Stimulated activated CD4-positive, alpha-beta T cell treated with anti-CD3 and anti-CD28 coated beads, Interleukin-12 subunit alpha, Interleukin-12 subunit beta, amount 100 ng/mL, for 48 hours (primary cell): Measurements from ENCODE around the gene ACOT8.
"Not testable (repeated sequence)": the region's sequence is repeated elsewhere in the genome, so short reads cannot be mapped to it uniquely, and the experiment has no call there.

ENCODE experiments used
- DNase-seq, 3 donors: peaks; one replicate each; pipeline ENCODE4 v3.0.0-alpha.2; 2020; ENCODE audit warnings: low read depth in 2 of 3, low spot score in 1 of 3

Gene ACOT8

GRCh38 chr20:45857114-45857881, at the start of gene ACOT8, which contains the start of gene ZSWIM3:
ACOT8 (minus strand) TSS chr20:45857392; CDS start chr20:45857315, 77 bp downstream.
ZSWIM3 (plus strand) TSS chr20:45857614; CDS start chr20:45857826, 212 bp downstream.
- DNase-seq, result peak; percentile 87 to 99 (median 91)

GRCh38 chr20:45905505-45906079, 48.4 kb upstream of the ACOT8 start:
- no peak for DNase-seq

DNA sequence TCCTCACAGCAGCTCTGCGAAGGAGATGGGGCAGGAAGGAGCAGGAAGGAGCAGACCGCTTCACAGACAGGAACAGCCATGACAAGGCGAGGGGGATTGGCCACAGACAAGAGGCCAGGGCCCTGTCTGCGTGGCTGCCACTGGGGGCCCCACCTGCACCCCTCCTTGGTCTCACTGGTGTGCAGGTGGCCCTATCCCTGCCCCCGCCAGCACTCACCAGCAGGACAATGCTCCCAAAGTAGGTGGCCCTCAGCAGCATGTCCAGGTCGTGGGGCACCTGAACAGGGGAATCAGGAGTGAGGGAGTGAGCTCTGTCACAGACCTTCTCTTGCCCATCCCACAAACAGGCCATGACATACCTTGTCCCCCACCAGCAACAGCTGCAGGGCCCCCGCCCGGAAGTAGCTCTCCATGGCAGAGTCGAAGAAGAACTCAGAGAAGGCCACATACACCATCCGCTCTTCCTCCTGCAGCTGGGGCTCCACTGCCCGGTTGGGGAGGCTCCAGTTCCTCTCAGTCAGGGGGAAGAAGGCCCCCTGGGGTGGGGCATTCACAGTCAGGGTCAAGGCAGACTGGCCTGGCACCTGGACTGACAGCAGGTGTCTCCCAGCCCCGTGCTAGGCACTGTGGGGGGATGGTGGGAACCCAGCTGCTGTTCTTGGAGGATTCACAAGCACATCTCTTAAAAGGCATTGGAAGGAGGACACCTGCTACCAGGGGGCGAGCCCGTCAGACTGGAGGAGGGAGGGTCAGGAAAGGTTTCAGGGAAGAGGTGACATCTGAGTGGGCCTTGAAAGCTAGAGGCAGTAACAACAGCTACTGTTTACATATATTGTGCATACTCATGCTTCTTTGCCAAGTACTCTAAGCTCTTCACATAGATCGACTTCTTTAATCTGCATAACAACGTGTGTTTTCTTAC, 47.7 kb upstream of the ACOT8 start:
- no peak for DNase-seq

DNA sequence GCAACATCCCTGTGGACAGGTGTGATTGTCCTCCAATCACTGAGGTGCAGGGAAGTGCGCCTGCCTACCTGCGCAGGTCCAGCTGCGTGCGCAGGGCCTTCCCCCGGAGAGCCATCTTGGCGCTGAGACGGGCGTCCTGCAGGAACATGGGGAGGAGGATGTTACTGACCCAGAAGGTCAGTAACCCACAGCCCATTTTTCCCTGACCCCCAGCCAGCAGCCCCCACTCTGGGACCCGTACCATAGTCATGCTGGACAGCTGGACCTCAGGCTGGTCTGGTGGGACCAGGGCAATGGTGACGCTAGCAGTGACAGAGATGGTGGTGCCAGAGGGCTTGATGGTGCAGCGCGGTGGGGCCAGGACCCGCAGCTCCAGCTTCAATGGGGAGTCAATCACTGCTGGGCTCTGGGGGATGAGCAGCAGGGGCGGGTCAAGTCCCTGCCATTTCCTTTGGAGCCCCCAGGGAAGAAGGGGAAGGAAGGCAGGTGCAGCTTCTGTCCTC, 45.1 kb upstream of the ACOT8 start:
- DNase-seq, result no peak

GRCh38 chr20:45901332-45901731, 44.1 kb upstream of the ACOT8 start:
- not testable (repeated sequence) for DNase-seq

- no peak for DNase-seq
These were observed 42.0 kb upstream of the ACOT8 start for GRCh38 chr20:45899046-45899835.

GRCh38 chr20:45898285-45898684, 41.1 kb upstream of the ACOT8 start:
- DNase-seq, result no peak

DNA sequence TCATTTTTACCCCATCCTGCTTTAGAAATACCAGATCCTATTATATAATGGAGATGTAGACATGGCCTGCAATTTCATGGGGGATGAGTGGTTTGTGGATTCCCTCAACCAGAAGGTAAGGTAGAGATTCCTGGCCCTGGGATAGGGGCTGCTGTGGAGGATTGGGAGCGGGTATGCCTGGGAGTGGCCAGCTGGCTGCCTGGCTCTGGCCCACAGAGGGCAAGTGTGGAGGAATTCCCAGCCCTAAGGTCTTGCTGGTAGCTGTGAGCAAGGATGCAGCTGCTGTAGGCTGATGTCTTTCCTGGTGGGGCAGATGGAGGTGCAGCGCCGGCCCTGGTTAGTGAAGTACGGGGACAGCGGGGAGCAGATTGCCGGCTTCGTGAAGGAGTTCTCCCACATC, 40.5 kb upstream of the ACOT8 start:
- DNase-seq, result no peak

GRCh38 chr20:45897289-45897688, 40.1 kb upstream of the ACOT8 start:
- DNase-seq, result no peak

GRCh38 chr20:45896641-45897161, 39.5 kb upstream of the ACOT8 start:
- no peak for DNase-seq

DNA sequence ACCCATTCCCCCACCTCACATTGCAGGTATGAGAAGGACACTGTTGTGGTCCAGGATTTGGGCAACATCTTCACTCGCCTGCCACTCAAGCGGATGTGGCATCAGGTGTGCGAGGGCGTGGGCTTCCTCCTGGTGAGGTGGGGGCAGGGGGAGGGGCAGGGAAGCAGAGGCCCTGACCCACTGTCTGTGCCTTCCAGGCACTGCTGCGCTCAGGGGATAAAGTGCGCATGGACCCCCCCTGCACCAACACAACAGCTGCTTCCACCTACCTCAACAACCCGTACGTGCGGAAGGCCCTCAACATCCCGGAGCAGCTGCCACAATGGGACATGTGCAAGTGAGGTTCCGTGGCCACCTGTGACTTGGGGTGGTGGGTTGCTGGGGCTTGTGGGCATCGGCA, 37.6 kb upstream of the ACOT8 start:
- no peak for DNase-seq

DNA sequence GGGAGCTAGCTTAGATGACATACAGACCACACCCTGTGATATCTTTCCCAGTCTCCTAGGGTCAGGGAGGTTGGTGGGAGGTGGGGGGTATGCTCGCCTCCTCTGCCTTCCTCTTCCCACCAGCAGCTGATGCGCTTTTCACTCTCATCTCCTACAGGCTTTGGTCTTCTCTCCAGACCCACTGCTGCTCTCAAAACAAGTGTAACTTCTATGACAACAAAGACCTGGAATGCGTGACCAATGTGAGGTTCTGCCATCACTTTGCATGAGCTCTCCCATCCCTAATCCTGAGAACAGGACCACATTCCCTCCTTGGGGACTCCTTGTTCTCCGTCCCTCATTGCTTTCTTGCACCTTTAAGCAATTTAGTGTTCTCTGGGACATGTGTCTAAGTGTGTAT, 36.6 kb upstream of the ACOT8 start:
- DNase-seq, result no peak

GRCh38 chr20:45892828-45893500, 35.8 kb upstream of the ACOT8 start:
- DNase-seq, result no peak

DNA sequence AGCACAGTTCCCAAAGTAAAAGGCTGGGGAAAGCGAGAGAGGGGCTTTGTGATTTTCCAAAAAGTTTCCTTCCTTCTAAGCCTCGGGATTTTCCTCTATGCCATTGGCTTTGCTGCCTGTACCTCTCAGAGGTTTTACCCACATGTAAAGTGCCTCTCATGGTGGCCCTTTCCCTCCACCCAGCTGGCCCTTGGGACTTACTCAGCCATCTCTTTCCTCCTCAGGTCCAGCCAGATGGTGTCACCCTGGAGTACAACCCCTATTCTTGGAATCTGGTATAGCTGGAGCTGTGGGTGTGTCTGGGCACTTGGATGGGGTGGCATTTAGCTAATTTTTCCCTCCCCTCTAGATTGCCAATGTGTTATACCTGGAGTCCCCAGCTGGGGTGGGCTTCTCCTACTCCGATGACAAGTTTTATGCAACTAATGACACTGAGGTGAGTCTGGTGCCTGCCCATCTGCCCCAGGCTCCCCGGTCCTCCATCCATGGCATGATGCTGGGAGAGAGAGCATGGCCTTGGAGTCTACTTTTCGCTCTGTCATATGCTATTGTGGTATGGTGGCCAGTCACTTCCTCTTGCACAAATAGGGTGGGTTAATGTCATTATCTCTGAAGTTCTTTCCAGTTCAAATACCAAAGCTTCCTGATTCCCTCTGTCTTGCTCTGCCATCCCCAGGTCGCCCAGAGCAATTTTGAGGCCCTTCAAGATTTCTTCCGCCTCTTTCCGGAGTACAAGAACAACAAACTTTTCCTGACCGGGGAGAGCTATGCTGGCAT, 35.0 kb upstream of the ACOT8 start:
- no peak for DNase-seq

GRCh38 chr20:45890985-45891983, 34.1 kb upstream of the ACOT8 start, which contains the start of the genes CTSA and NEURL2:
CTSA (plus strand) TSS chr20:45891335; CDS start chr20:45891569, 234 bp downstream.
NEURL2 (minus strand) TSS chr20:45891208; CDS start chr20:45890991, 217 bp downstream.
- peak; percentile 74 to 80 (median 75) for DNase-seq

- peak; percentile 27 to 40 (median 39) for DNase-seq
These were observed 33.1 kb upstream of the ACOT8 start for GRCh38 chr20:45890077-45890984.

GRCh38 chr20:45888681-45889080, 31.5 kb upstream of the ACOT8 start:
- no peak for DNase-seq
